GM21367 (cell line): Measurements from ENCODE around the gene SAP25.
"Not testable (repeated sequence)": the region's sequence is repeated elsewhere in the genome, so short reads cannot be mapped to it uniquely, and the experiment has no call there.

ENCODE experiments used
- ATAC-seq: cut with Tn5 transposase; IDR thresholded peaks from one replicate; pipeline ENCODE4 v1.9.1; 2021; ENCODE audit not compliant: unreplicated experiment

Gene SAP25

GRCh38 chr7:100576384-100576993, 2.8 kb upstream of the SAP25 start:
- ATAC-seq = no peak

DNA sequence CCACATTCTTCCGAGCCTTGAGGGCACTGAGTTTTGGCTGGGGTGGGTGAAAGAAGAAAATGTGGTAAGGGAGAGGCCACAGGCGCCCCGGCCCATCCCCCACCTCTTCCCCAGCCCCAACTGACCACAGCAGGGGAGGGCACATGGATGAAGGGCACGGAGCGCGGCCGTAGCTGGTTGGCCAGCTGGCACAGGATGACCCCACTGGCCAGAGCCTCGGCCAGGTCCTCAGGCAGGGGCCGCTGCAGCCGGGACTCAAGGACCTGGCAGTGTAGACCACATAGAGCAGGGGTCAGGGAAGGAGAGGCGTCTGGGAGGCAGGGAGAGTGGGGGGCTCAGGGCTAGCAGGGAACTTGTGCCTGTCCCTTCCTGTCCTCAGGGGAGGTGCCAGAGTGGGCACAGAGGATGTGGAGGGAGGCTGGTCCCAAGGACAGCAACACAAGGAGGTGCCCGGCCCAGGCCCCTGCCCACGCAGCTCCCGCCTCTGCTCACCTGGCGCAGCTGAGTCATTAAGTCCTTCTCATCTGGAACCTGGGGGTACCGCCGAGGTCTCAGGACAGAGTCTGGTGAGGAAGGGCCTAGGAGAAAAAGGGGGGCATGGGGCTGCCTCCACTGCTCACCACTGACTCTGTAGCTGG, 2.2 kb upstream of the SAP25 start:
- no peak for ATAC-seq

GRCh38 chr7:100575206-100575631, 1.5 kb upstream of the SAP25 start:
- ATAC-seq = no peak

- ATAC-seq = no peak
Observed at GRCh38 chr7:100574362-100575205, 884 bp upstream of the SAP25 start.

DNA sequence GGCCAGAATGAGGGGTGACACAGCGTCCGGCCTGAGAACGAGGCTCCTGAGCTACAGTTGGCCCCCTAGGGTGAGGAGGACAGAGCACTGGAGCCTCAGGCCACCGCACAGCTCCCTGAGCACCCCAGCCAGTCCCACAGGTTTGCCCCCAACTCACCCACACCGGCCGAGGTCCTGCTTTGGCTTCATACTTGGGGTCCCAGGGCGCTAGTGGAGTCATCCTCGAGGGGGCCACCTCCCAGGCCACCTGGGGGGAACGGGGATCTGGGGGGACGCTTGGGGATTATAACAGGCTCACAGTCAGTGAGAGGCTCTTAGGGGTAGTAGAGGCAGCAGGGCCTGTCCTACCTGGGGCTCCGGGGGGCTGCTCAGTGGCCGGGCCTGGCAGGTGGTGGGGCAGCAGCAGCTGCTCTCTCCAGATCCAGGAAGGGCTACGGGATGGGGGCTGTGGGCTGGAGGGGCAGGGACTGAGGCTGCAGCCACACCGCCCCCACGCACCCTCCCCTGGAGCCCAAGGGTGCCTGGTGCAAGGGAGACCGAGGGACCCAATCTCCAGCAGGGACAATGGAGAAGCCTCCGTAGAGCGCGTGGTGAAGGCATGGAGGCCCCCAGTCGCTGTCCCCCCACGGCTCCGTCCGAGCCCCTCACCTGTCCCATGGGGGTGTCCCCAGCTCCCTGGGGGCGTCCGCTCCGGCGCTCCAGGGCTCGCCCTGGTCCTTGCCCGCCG, 588 bp downstream of the SAP25 start:
- no peak for ATAC-seq

DNA sequence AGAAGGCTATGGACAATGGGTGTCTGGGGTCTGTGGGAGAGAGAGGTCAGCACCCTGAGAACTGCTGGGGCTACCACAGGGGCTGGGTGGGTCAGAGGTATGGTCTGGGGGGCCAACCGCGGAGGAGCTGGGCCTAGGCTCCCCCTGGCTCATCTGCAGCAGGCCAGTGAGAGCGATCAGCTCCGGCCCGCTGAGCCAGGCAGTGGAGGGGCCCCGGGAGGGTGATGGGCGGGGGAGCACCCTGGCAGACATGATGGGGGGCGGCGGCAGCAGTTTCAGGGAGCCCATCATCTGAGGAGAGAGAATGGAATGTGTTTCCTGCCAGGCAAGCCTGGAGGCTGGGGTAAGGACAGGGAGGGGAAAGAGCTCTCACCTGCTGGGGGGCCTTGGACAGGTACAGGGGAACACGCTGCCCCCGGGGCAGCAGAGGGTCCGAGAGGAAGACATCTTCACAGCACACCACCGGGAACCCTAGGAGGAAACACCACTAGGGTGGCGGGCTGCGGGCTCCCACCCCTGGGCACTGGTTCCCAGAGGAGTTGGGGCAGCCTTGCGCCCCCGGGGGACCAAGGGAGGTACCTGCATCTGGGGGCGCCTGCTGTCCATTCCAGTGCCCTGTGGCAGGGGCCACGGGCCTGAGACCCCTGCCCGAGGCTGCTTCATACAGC, 1.3 kb downstream of the SAP25 start:
- no peak for ATAC-seq

DNA sequence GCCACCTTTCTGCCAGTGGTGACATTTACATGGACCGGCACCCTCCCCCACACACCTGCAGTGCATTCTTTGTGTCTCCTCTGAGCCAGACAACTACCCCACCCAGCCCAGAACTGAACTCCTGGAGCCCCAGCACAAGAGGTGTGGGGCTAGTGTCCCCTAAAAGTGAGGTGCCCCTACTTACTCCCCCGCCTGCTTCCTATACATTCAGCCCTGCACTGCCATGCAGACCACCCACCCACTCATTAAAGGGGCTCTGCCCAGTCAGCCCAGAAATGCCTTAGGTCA, 1.9 kb downstream of the SAP25 start:
- no peak for ATAC-seq

DNA sequence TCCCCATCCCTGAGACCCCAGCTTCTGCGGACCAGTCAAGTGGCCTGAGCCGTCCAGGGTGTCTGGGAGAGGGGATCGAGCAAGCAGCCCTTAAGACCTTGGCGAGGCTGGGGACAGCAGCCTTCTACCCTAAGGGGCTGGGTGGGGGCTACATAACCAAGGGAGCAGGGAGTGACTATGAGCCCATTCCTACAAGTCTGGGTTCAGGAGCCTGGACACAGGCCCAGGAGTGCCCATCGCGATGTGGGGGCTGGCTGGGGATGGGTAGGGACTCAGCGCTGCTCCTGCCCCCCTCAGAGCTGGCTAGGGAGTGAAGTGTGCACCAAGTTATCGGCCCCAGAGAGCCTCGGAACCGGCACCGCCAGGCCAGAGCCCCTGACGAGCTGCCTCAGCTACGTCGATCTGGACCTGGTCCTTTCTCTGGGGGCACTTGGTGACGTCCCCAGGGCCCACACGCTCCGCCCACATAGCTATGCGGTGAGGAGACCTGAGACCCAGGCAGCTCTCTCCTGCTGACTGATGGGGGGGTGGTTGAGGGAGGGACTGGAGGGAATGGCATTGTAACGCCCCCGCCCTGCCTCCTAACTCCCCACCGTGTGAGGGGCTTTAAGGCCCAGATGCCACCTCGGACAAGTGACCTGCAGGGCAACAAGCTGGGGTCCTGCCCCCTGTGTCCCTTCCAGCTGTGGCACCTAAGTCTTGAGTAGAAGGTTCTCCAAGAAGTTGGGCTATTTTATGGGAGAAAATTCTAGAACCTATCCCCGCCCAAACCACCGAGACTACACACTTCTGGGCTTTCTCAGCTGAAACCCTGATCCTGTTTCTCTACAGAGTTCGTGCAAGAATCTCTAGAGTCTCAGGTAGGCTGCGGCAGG, 2.5 kb downstream of the SAP25 start:
- ATAC-seq = no peak

- no peak for ATAC-seq
Observed at GRCh38 chr7:100568896-100569844, 4.5 kb downstream of the SAP25 start.

DNA sequence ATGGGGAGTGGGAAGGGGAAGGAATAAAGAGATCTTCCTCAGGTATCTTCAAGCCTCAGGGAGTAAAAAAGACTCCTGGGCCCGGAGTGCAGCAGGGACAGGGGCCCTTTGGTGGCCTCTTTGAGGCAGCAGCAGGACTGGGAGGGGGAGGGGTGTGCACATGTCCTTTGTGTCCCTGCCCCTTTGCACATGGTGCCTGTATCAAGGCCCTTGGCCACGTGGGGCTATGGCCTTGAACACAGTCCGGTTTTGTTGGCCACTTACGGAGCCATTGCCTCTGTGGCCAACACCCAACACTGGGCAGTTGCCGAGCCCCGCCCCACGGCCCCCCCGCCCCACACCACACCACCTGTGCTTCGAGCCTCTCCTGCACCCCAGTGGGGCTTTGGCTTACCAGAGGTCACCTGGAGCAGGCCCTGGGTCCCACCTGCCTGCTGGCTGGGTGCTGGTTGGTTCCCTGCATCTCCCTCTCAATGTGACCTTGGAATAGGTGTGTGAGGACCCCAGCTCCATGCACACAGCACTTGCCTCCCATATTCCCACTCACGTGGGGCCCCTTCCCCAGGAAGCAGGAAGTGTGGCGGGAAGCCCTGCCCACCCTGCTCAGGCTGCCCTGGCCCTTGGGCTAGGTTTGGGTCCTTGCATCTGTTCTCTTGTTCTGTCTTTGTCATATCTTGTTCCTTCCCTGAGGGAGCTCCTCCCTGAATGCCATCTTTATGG, 5.4 kb downstream of the SAP25 start:
- ATAC-seq = no peak

GRCh38 chr7:100567751-100568175, 5.9 kb downstream of the SAP25 start:
- no peak for ATAC-seq

- ATAC-seq = no peak
Observed at GRCh38 chr7:100567031-100567730, 6.5 kb downstream of the SAP25 start.

DNA sequence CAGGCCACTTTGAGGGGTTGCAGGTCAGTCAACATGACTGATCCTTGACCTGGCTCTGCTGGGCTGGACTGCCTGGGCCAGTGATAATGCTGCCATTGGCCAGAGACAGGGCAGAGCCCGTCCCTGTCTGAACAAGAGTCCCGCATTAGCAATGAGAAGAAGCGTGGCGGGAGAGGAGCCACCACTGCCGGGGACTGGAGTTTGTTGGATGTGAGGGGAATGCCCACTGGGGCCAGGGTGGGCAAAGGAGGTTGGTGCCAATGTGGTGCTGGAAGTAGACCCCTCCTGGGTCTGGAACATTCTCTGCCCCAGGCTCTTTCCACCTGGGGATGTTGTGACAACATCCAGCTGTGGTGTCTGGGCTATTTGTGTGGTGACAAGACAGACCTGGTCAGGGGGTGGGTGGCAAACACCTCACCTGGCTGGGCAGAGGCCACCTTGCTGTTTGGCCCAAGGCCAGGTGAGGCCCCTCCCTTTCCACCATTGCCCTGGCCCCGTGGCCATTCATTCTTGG, 7.6 kb downstream of the SAP25 start:
- ATAC-seq = no peak

DNA sequence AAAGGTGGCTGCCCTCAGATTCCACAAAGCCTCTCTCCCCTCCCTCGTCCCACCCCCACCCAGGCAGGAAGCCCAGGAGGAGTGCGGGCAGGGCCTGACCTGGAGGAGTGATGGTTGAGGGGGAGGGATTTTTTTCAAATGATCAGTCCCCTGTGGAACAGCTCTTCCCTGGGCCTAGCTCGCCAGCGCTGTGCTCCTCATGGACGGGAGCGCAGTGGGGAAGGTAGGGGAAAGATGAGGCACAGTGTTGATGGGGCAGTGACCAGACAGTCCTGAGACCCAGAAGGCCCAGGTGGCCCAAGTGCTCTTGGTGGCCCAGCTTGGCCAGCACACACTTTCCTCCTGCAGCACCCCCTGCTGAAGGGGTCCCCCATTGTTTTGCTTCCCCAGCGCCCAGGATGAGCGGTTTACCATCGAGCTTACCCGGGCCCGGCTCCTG, 8.5 kb downstream of the SAP25 start:
- ATAC-seq = no peak

DNA sequence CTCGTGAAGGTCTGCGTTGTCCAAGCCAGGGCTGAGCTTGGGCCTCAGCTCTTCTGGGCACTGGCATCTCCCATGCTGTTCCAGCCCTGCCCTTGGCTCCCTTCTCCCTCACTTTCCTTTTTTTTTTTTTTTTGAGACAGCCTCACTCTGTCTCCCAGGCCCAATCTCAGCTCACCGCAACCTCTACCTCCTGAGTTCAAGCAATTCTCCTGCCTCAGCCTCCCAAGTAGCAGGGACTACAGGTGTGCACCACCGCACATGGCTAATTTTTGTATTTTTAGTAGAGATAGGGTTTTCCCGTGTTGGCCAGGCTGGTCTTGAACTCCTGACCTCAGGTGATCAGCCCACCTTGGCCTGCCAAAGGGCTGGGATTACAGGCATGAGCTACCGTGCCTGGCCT, 9.3 kb downstream of the SAP25 start:
- ATAC-seq = not testable (repeated sequence)

GRCh38 chr7:100563809-100564400, 9.8 kb downstream of the SAP25 start:
- no peak for ATAC-seq

DNA sequence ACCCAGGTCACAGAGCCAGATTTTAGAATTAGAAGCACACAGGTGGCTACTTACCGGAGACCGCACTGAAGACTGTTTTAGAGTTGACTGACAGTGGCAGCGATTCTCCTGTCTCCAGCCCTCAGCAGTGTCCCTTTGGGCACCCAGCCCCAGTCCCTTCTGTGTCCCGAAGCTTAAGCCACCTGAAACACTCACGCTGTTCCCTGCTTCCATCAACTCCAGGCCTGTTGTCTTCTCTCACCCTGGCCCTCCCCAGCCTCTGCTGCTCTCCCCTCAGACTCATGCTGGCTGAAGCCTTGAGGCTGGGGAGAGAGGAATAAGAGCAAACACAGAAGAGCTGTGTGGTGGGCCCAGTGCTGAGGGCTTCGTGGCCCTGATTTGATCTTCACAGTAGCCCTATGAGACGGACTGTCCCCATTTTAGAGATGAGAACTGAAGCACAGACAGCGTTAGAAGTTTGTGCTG, 10.6 kb downstream of the SAP25 start:
- ATAC-seq = no peak
